Measurements from ENCODE around the gene ADAM22.

Gene ADAM22

GRCh38 chr7:87982116-87982515 is 48.1 kb downstream of the ADAM22 start:
- TF ChIP-seq EZH2phosphoT487 (conservative IDR thresholded peaks at IDR 0.05; ENCODE audit: low read length), result no peak
- no peak for TF ChIP-seq CTCF (IDR thresholded peaks at IDR 0.05; ENCODE audit: insufficient read depth, low read length, poor library complexity, severe bottlenecking)
- H3K4me2 ChIP-seq (ENCODE audit: low read depth, low read length, poor library complexity, severe bottlenecking), result no peak overlapping the region
- no peak overlapping the region for H3K4me3 ChIP-seq (ENCODE audit: insufficient read depth, low read length, poor library complexity, severe bottlenecking)
- H3K9me2 ChIP-seq (replicated peaks; ENCODE audit: insufficient read depth, low read length), result no peaks in the 10 kb centered on the region
- peaks cover 5% of the 10 kb centered on the region; the same call in 1 of the 2 replicates for H3K36me3 ChIP-seq (ENCODE audit: low read length)
- H3K79me2 ChIP-seq (ENCODE audit: insufficient read depth, low read length), result no peaks in the 10 kb centered on the region
- H3K27me3 ChIP-seq (ENCODE audit: low read length), result no peaks in the 10 kb centered on the region
- H3K9ac ChIP-seq (ENCODE audit: low read length), result no peak overlapping the region
- H3K9me3 ChIP-seq (ENCODE audit: insufficient read depth, low read length), result no peaks in the 10 kb centered on the region
- H4K20me1 ChIP-seq (ENCODE audit: low read depth, low read length), result peaks cover 4% of the 10 kb centered on the region; the same call in 1 of the 2 replicates
- no peaks in the 10 kb centered on the region for H3F3A ChIP-seq (ENCODE audit: insufficient read depth)
- no peak overlapping the region for H3K27ac ChIP-seq (ENCODE audit: low read depth, low read length)
- no peak overlapping the region for H2AFZ ChIP-seq (ENCODE audit: low read depth, low read length, severe bottlenecking)

- H3K27me3 ChIP-seq (ENCODE audit: low read length), result no peaks in the 10 kb centered on the region
- no peaks in the 10 kb centered on the region for H3K79me2 ChIP-seq (ENCODE audit: insufficient read depth, low read length)
- H3F3A ChIP-seq (ENCODE audit: insufficient read depth), result no peaks in the 10 kb centered on the region
- no peak overlapping the region for H2AFZ ChIP-seq (ENCODE audit: low read depth, low read length, severe bottlenecking)
- H3K9me2 ChIP-seq (replicated peaks; ENCODE audit: insufficient read depth, low read length), result no peaks in the 10 kb centered on the region
- H3K27ac ChIP-seq (ENCODE audit: low read depth, low read length), result no peak overlapping the region
- H3K9me3 ChIP-seq (ENCODE audit: insufficient read depth, low read length), result no peaks in the 10 kb centered on the region
- no peak overlapping the region for H3K9ac ChIP-seq (ENCODE audit: low read length)
- no peaks in the 10 kb centered on the region; the same call in 1 of the 2 replicates for H3K36me3 ChIP-seq (ENCODE audit: low read length)
- TF ChIP-seq EZH2phosphoT487 (conservative IDR thresholded peaks at IDR 0.05; ENCODE audit: low read length) (no peak), CTCF (IDR thresholded peaks at IDR 0.05; ENCODE audit: insufficient read depth, low read length, poor library complexity, severe bottlenecking) (no peak)
- no peak overlapping the region for H3K4me2 ChIP-seq (ENCODE audit: low read depth, low read length, poor library complexity, severe bottlenecking)
- H3K4me3 ChIP-seq (ENCODE audit: insufficient read depth, low read length, poor library complexity, severe bottlenecking), result no peak overlapping the region
- H4K20me1 ChIP-seq (ENCODE audit: low read depth, low read length), result peaks cover 4% of the 10 kb centered on the region; the same call in 1 of the 2 replicates
Observed at GRCh38 chr7:87984088-87984487, 50.0 kb downstream of the ADAM22 start.

GRCh38 chr7:87993269-87993668 is 59.2 kb downstream of the ADAM22 start:
- Histone ChIP-seq H3F3A (ENCODE audit: insufficient read depth) (no peaks in the 10 kb centered on the region), H3K27ac (ENCODE audit: low read depth, low read length) (no peak overlapping the region), H3K36me3 (ENCODE audit: low read length) (no peaks in the 10 kb centered on the region), H3K9me3 (ENCODE audit: insufficient read depth, low read length) (no peaks in the 10 kb centered on the region), H3K27me3 (ENCODE audit: low read length) (no peaks in the 10 kb centered on the region), H3K4me2 (ENCODE audit: low read depth, low read length, poor library complexity, severe bottlenecking) (no peak overlapping the region), H3K4me3 (ENCODE audit: insufficient read depth, low read length, poor library complexity, severe bottlenecking) (no peak overlapping the region), H3K9ac (ENCODE audit: low read length) (no peak overlapping the region), H4K20me1 (ENCODE audit: low read depth, low read length) (no peaks in the 10 kb centered on the region), H3K79me2 (ENCODE audit: insufficient read depth, low read length) (no peaks in the 10 kb centered on the region), H2AFZ (ENCODE audit: low read depth, low read length, severe bottlenecking) (no peak overlapping the region), H3K9me2 (replicated peaks; ENCODE audit: insufficient read depth, low read length) (no peaks in the 10 kb centered on the region)
- TF ChIP-seq EZH2phosphoT487 (conservative IDR thresholded peaks at IDR 0.05; ENCODE audit: low read length) (no peak), CTCF (IDR thresholded peaks at IDR 0.05; ENCODE audit: insufficient read depth, low read length, poor library complexity, severe bottlenecking) (no peak)
